ENCODE results near the gene NUP210. TPM values are rescaled to one million over a fixed set of nuclear protein-coding genes. Genes with fewer than 3 reads are reported as not detected.

Gene NUP210
- total RNA-seq, 4 donors from 2014 or later = 3.2 to 9.1 (median 4.1) TPM

DNA sequence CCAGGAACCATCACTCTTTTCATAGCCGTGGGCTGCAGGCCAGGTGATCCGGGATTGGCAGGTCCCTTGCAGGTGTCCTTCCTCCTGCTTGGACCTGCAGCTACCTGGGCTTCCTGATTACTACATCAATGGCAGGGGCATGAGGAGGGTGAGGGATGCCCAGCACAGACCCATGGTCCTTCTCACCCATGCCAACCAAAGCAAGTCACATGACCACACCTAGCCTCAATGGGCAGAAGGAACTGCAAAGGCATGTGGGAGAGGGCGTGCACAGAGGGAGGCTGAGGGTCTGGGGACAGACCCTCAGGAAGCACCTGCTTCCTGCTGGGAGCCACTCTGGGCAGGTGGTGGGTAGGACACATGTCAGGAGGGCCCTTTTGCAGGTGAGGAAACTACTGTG, 105.2 kb downstream of the NUP210 start:
- DNase-seq (ENCODE audit: low spot score) (no peak), ATAC-seq (ENCODE audit: low FRiP score) (no peak)
- TF ChIP-seq, protein P1, sequence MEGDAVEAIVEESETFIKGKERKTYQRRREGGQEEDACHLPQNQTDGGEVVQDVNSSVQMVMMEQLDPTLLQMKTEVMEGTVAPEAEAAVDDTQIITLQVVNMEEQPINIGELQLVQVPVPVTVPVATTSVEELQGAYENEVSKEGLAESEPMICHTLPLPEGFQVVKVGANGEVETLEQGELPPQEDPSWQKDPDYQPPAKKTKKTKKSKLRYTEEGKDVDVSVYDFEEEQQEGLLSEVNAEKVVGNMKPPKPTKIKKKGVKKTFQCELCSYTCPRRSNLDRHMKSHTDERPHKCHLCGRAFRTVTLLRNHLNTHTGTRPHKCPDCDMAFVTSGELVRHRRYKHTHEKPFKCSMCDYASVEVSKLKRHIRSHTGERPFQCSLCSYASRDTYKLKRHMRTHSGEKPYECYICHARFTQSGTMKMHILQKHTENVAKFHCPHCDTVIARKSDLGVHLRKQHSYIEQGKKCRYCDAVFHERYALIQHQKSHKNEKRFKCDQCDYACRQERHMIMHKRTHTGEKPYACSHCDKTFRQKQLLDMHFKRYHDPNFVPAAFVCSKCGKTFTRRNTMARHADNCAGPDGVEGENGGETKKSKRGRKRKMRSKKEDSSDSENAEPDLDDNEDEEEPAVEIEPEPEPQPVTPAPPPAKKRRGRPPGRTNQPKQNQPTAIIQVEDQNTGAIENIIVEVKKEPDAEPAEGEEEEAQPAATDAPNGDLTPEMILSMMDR (IDR thresholded peaks at IDR 0.05) = no peak

DNA sequence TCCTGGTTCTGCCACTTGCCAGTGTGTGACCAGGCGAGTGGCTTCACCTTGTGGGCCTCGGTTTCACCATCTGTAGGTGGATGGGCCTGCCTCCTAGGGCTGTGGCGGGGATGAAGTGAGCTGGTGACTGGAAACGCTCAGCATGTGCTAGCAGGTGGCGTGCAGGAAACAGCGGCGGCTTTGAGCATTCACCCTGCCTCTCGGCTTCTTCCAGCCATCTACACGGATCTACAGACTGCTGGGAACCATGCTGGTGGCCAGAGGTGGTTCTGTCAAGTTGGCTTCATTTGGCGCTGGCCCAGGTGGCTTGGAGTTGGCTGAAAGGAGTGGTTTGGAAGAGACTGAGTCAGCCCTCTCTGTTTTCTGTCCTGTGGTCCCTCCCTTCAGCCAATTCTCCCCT, 106.3 kb downstream of the NUP210 start:
- DNase-seq (ENCODE audit: low spot score) = no peak
- TF ChIP-seq, protein P1 (IDR thresholded peaks at IDR 0.05) = no peak
- ATAC-seq (ENCODE audit: low FRiP score) = no peak

DNA sequence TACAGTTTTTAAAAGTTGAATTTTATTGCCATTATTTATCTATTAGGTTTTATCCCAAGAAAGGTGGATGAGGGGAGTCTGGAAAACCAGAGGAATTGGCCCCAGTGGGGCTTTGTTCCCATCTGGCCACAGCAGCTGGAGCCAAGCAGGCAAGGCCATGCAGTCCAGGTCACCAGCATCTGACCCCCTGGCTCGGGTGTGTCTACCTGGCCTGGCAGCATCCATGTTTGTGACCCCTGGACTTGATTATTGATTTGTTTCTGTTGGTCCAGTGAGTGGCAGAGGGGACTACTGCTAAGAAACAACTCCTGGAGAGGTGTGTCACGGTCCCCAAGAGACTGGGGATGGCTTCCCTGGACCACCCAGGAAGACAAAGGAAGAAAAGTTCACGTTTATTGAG, 111.1 kb downstream of the NUP210 start:
- TF ChIP-seq, protein P1 (IDR thresholded peaks at IDR 0.05) = no peak
- DNase-seq (ENCODE audit: low spot score) (no peak), ATAC-seq (ENCODE audit: low FRiP score) (no peak)

DNA sequence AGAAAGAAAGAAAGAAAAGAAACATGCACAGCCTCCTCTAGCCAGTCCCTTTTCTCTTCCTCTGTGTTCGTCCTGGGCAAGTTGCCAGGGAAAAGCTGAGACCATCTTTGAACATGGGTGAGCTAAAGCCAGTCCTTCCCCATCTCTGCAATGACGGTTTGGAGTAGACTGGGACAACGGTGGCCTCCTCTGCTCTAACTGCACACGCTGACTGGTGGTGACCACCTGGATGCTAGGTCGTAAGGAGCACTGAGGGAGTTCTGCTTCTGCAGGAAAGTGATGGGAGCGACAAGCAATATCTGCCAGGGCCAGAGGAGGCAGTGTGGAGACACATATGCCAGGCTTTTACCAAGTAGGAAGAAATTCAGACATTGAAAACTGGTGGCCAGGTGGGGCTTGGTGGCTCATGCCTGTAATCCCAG, 111.7 kb downstream of the NUP210 start:
- TF ChIP-seq, protein P1 (IDR thresholded peaks at IDR 0.05) = no peak
- ATAC-seq (ENCODE audit: low FRiP score) = no peak
- no peak for DNase-seq (ENCODE audit: low spot score)

DNA sequence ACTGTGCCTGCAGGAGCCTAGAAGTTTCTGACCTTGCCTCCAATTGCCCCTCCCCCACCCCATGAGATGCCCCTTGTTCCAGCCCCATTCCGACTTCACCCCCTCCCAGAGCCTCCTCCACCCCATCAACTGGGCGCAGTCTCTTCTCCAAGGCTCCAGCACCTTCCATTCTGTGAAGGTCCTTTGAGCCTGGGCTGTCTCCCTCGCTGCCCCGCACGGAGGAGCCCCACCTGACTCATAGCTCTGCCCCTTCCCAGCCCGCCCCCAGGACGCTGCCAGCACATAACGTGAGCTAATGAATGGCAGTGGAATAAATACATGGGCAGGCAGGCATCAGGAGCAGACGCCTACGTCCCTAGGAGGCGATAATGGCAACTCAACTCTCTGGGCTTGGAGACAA, 113.1 kb downstream of the NUP210 start:
- DNase-seq (ENCODE audit: low spot score) = no peak
- no peak for ATAC-seq (ENCODE audit: low FRiP score)
- TF ChIP-seq, protein P1 (IDR thresholded peaks at IDR 0.05) = no peak

DNA sequence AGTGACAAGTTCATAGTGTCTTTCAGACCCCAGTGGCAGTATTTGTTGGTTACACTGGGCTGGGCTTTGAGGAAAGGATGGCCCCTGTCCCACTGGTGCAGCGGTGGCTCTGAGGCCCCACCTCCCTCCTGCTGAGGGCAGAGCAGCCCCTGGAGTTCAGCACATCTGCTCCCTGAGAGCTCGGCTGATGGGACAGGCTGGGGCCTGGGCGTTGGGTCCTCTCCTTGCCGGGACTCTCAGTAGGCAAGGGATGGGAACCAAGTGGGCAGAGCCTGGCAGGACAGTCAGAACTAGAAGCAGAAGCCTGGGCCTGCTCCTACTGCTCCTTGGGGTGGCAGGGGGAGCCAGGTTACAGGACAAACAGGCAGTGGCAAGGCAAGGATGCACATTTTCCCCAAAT, 114.5 kb downstream of the NUP210 start:
- DNase-seq (ENCODE audit: low spot score) (no peak), ATAC-seq (ENCODE audit: low FRiP score) (no peak)
- TF ChIP-seq, protein P1 (IDR thresholded peaks at IDR 0.05) = no peak

DNA sequence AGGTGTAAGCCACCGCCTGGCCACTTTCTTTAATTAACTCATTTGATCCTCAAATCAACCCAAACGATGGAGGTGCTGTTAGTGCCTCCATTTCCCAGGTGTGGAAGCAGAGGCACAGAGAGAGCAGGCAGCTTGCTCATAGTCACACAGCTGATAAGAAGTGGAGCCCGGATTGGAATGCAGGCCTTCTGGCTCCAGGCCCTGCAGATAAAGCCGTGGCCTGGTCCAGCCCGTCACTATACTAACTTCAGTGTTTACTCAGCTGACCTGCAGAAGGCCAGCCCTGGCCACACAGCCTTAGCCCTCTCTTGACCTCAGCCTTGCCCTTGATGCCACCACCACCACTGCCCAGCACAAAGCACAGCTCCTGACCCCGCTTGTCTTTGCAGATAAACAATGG, 116.7 kb downstream of the NUP210 start:
- no peak for ATAC-seq (ENCODE audit: low FRiP score)
- TF ChIP-seq, protein P1 (IDR thresholded peaks at IDR 0.05) = no peak
- no peak for DNase-seq (ENCODE audit: low spot score)
